ENCODE results near the gene SCYL2.

GRCh38 chr12:100339071-100339470 is 72.1 kb downstream of the SCYL2 start:
- no peak for TF ChIP-seq CTCF (IDR thresholded peaks at IDR 0.05)
- TF ChIP-seq POLR2A (IDR thresholded peaks at IDR 0.05): no peak

Data from esophagus squamous epithelium (tissue), 4 donors.